ENCODE data around the gene HOXD8. TPM values are rescaled to one million over a fixed set of nuclear protein-coding genes. Genes with fewer than 3 reads are reported as not detected.

Gene HOXD8
- total RNA-seq, 2 experiments from 2014 or later, result not detected

- ChIA-PET POLR2A (no interaction called here), CTCF (interaction anchor here (0.8 to 1.0 kb wide), 2 partner anchors 24 to 71 kb away, joined by 3 read pairs; no protein-coding TSS in a partner anchor)
- Mint-ChIP-seq H3K27ac (peak overlapping the region; percentile 42), H3K36me3 (ENCODE audit: low read depth) (peaks cover 3% of the 10 kb centered on the region), H3K9me3 (no peaks in the 10 kb centered on the region), H3K4me3 (peak overlapping the region; percentile 1), H3K4me1 (peaks cover 16% of the 10 kb centered on the region), H3K27me3 (peaks cover 91% of the 10 kb centered on the region)
- DNase-seq, result no peak
These were observed 35.6 kb upstream of the HOXD8 start for GRCh38 chr2:176093898-176094249.

GRCh38 chr2:176094349-176094748 is 35.2 kb upstream of the HOXD8 start:
- CTCF ChIA-PET, result interaction anchor here (0.8 to 1.0 kb wide), 2 partner anchors 24 to 70 kb away, joined by 3 read pairs; no protein-coding TSS in a partner anchor
- no peak for DNase-seq
- POLR2A ChIA-PET, result no interaction called here
- Mint-ChIP-seq H3K4me1 (peaks cover 16% of the 10 kb centered on the region), H3K27me3 (peaks cover 91% of the 10 kb centered on the region), H3K27ac (no peak overlapping the region), H3K4me3 (no peak overlapping the region), H3K36me3 (ENCODE audit: low read depth) (peaks cover 3% of the 10 kb centered on the region), H3K9me3 (no peaks in the 10 kb centered on the region)

DNA sequence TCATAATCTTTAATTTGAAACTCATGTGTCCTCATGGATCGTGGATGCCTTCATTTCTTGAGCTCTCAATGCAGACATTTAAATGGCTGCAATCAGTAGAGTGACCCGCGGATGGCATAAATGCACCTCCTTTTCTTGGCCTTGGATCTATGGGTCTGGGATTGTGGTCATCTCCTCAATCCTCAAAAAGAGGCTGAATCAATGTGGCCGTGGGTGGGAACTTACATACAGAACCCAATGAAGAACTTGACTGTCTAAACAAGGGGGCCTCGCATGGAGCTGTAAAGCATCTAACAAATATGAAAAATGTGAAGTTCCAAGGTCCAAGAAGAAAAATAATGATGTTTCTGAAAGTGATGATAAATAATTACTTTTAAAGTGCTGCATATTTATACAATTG is 34.1 kb upstream of the HOXD8 start:
- H3K4me3 Mint-ChIP-seq, result no peak overlapping the region
- ChIA-PET POLR2A (no interaction called here), CTCF (no interaction called here)
- H3K27ac Mint-ChIP-seq, result no peak overlapping the region
- no peaks in the 10 kb centered on the region for H3K9me3 Mint-ChIP-seq
- H3K4me1 Mint-ChIP-seq, result peaks cover 16% of the 10 kb centered on the region
- H3K27me3 Mint-ChIP-seq, result peaks cover 87% of the 10 kb centered on the region
- peaks cover 3% of the 10 kb centered on the region for H3K36me3 Mint-ChIP-seq (ENCODE audit: low read depth)
- DNase-seq, result no peak

DNA sequence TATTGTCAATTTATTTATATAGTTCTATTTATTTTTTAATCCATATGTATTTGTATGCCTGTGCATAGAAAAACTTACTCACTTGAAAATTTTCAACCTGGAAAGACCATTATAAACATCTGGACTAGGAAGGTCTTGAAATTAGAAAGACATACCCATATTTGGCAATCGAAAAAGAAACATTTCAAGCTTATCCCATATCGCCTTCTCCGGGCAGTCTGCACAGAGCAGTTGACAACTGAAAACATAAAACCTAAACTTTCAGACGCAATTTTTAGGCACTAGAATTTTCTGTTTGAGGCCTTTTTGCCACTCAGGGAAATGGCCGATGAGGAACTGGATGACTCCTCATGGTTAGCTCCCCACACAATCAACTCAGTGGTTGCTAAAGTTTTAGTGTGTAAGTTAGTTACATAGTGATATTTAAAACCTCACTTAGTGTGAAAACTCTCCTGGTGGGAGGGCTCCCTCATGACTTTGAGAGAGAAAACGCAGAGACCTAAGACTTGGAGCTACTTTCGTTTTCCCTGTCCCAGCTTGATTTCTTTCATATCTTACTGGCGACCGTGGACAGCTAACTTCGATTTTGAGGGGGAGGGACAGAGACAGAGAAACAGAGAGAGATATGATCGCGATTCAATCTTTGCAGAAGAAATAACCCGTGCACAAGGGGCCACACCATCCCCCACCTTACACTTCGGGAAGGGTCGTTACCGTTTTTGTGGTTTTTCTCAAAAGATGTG is 33.1 kb upstream of the HOXD8 start:
- peaks cover 3% of the 10 kb centered on the region for H3K36me3 Mint-ChIP-seq (ENCODE audit: low read depth)
- H3K9me3 Mint-ChIP-seq, result no peaks in the 10 kb centered on the region
- peak overlapping the region; percentile 68 for H3K4me3 Mint-ChIP-seq
- DNase-seq, result no peak
- H3K4me1 Mint-ChIP-seq, result peaks cover 16% of the 10 kb centered on the region
- ChIA-PET POLR2A (no interaction called here), CTCF (interaction anchor here (0.5 to 2.1 kb wide), 10 partner anchors 11 to 1230 kb away, joined by 3 to 6 read pairs (median 4); no protein-coding TSS in a partner anchor)
- H3K27ac Mint-ChIP-seq, result no peak overlapping the region
- peaks cover 87% of the 10 kb centered on the region for H3K27me3 Mint-ChIP-seq

GRCh38 chr2:176096986-176097819 is 32.3 kb upstream of the HOXD8 start:
- CTCF ChIA-PET, result interaction anchor here (0.6 to 2.1 kb wide), 16 partner anchors 9 to 846 kb away, joined by 3 to 6 read pairs (median 4); no protein-coding TSS in a partner anchor
- Mint-ChIP-seq H3K4me3 (peak overlapping the region; percentile 68), H3K4me1 (peaks cover 16% of the 10 kb centered on the region), H3K27ac (no peak overlapping the region), H3K36me3 (ENCODE audit: low read depth) (peaks cover 3% of the 10 kb centered on the region), H3K27me3 (peaks cover 87% of the 10 kb centered on the region), H3K9me3 (no peaks in the 10 kb centered on the region)
- POLR2A ChIA-PET, result no interaction called here
- DNase-seq, result peak; percentile 55

- peaks cover 94% of the 10 kb centered on the region for H3K27me3 Mint-ChIP-seq
- peaks cover 3% of the 10 kb centered on the region for H3K36me3 Mint-ChIP-seq (ENCODE audit: low read depth)
- no peak for DNase-seq
- H3K4me1 Mint-ChIP-seq, result peaks cover 16% of the 10 kb centered on the region
- H3K9me3 Mint-ChIP-seq, result no peaks in the 10 kb centered on the region
- H3K4me3 Mint-ChIP-seq, result peak overlapping the region; percentile 68
- POLR2A ChIA-PET, result no interaction called here
- CTCF ChIA-PET, result interaction anchor here (0.6 to 2.1 kb wide), 14 partner anchors 10 to 846 kb away, joined by 3 to 6 read pairs (median 4); no protein-coding TSS in a partner anchor
- no peak overlapping the region for H3K27ac Mint-ChIP-seq
These were observed 31.6 kb upstream of the HOXD8 start for GRCh38 chr2:176097820-176098365.

DNA sequence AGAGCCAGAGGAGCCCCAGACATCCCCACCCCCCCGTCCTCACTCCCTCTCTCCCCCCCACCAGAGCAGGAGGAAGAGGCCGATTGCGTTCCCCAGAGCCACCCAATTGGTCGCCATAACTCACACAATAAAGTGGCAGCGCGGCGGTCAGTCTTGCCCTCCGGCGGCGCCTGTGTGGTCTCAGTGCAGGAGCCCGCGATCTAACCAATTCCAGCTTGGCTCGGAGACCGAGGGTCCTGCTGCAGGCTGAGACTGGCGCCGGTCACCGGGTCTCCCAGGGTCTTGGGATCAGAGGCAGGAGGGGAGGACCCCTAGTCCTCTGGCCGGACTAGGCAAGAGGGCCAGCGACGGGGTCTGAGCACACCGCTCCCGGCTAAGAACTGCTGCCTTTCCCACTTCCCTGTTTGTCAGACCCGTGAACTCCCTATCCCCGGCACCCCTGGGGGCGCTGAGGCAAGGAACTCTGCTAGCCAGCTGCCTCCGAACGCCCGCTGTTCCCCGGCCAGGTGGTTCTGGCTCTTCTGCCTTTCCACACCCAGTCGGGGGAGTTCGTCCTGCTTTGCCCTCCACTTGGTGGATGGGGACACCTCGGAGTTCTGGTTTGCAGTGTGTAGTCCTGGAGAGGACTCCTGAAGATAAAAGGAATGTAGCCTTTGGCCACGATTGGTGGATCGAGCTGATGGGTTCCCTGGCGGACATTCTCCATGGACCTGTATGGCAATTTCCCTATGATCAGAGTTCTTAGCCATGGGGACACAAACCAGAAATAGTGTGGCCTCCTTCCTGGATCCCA is 30.9 kb upstream of the HOXD8 start:
- H3K4me3 Mint-ChIP-seq, result peak overlapping the region; percentile 3
- H3K4me1 Mint-ChIP-seq, result peaks cover 16% of the 10 kb centered on the region
- no peak overlapping the region for H3K27ac Mint-ChIP-seq
- H3K36me3 Mint-ChIP-seq (ENCODE audit: low read depth), result peaks cover 3% of the 10 kb centered on the region
- DNase-seq, result no peak
- ChIA-PET CTCF (interaction anchor here (0.7 to 2.1 kb wide), 6 partner anchors 10 to 735 kb away, joined by 3 to 6 read pairs (median 4); no protein-coding TSS in a partner anchor), POLR2A (no interaction called here)
- H3K27me3 Mint-ChIP-seq, result peaks cover 93% of the 10 kb centered on the region
- H3K9me3 Mint-ChIP-seq, result no peaks in the 10 kb centered on the region

DNA sequence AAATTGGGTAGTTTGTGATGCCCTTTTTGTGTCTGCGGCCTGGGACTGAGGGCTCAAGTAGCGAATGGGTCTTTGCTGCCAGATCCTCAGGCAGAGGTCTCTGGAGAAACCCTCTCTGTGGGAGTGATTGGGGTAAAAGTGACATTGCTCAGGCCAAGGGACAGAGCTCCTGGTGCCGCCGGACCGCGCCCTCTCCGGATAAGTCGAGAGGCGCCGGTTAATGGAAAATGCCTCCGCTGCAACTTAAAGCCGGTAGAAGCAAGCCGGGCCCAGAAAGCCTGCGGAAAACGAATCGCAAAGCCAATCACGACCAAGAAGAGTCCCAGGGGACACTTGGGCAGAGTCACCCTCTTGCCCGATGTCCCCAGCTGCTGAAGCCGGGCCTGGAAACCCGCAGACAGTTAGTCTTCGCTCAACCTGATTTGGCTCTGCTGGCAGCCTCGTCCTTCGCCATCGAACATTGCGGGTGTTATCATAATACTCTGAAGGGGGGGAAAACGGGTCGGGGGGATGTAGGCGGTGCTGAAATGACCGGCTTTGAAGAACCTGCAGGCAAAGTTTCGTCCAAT is 30.3 kb upstream of the HOXD8 start:
- H3K4me3 Mint-ChIP-seq, result peak overlapping the region; percentile 3
- H3K27ac Mint-ChIP-seq, result no peak overlapping the region

DNA sequence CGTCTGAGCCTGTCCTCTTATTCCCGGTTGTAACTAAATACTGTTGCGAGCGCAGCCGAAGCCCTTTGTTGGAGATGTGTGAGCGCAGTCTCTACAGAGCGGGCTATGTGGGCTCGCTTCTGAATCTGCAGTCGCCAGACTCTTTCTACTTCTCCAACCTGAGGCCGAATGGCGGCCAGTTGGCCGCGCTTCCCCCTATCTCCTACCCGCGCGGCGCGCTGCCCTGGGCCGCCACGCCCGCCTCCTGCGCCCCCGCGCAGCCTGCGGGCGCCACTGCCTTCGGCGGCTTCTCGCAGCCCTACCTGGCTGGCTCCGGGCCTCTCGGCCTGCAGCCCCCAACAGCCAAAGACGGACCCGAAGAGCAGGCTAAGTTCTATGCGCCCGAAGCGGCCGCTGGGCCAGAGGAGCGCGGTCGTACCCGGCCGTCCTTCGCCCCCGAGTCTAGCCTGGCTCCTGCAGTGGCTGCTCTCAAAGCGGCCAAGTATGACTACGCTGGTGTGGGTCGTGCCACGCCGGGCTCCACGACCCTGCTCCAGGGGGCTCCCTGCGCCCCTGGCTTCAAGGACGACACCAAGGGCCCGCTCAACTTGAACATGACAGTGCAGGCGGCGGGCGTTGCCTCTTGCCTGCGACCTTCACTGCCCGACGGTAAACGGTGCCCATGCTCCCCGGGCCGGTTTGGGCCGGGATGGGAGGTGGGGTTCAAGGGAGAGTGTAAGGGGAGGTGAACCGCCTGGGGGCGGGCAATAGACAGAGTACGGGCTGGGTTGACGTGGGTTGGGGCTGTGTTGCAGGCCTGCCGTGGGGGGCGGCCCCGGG is 29.6 kb upstream of the HOXD8 start, which contains the start of gene HOXD12:
HOXD12 (plus strand) TSS at position 68 of the 819 bp plus-strand sequence; CDS start at position 75, 7 bp downstream.
- POLR2A ChIA-PET, result no interaction called here
- no peak for DNase-seq

More for the DNA sequence above, 30.3 kb upstream of the HOXD8 start:
- no peak for DNase-seq
- H3K9me3 Mint-ChIP-seq, result no peaks in the 10 kb centered on the region
- peaks cover 16% of the 10 kb centered on the region for H3K4me1 Mint-ChIP-seq
- no peaks in the 10 kb centered on the region for H3K36me3 Mint-ChIP-seq (ENCODE audit: low read depth)
- H3K27me3 Mint-ChIP-seq, result peaks cover 92% of the 10 kb centered on the region
- ChIA-PET CTCF (interaction anchor here (0.7 kb wide), 1 partner anchor 102 kb away, joined by 3 read pairs; no protein-coding TSS in a partner anchor), POLR2A (no interaction called here)

GRCh38 chr2:176100547-176101140 is 28.9 kb upstream of the HOXD8 start:
- Mint-ChIP-seq H3K9me3 (no peaks in the 10 kb centered on the region), H3K27me3 (peaks cover 92% of the 10 kb centered on the region), H3K4me3 (no peak overlapping the region), H3K36me3 (ENCODE audit: low read depth) (no peaks in the 10 kb centered on the region), H3K4me1 (peaks cover 16% of the 10 kb centered on the region), H3K27ac (no peak overlapping the region)
- CTCF ChIA-PET, result no interaction called here
- no peak for DNase-seq
- POLR2A ChIA-PET, result no interaction called here

More for the DNA sequence above, 29.6 kb upstream of the HOXD8 start, which contains the start of gene HOXD12:
- H3K9me3 Mint-ChIP-seq, result no peaks in the 10 kb centered on the region
- CTCF ChIA-PET, result no interaction called here
- H3K4me1 Mint-ChIP-seq, result peaks cover 16% of the 10 kb centered on the region
- H3K27me3 Mint-ChIP-seq, result peaks cover 92% of the 10 kb centered on the region
- H3K36me3 Mint-ChIP-seq (ENCODE audit: low read depth), result no peaks in the 10 kb centered on the region
- no peak within 1 kb of the TSS for H3K27ac Mint-ChIP-seq
- H3K4me3 Mint-ChIP-seq, result peak within 1 kb of the TSS; percentile 3

- CTCF ChIA-PET, result no interaction called here
- H3K4me3 Mint-ChIP-seq, result no peak overlapping the region
These were observed 28.2 kb upstream of the HOXD8 start for GRCh38 chr2:176101216-176101830.

More at GRCh38 chr2:176101216-176101830, 28.2 kb upstream of the HOXD8 start:
- DNase-seq, result no peak
- POLR2A ChIA-PET, result no interaction called here
- Mint-ChIP-seq H3K36me3 (ENCODE audit: low read depth) (no peaks in the 10 kb centered on the region), H3K4me1 (peaks cover 17% of the 10 kb centered on the region), H3K27ac (no peak overlapping the region), H3K27me3 (peaks cover 92% of the 10 kb centered on the region), H3K9me3 (no peaks in the 10 kb centered on the region)
